Vagina (tissue), 2 donors: Measurements from ENCODE around the gene PGP. TPM values are rescaled to one million over a fixed set of nuclear protein-coding genes. Genes with fewer than 3 reads are reported as not detected.

Experiments
- DNase-seq, 2 donors: peaks; one replicate each; pipeline ENCODE4 v3.0.0-alpha.2; 2017; ENCODE audit errors: extremely low spot score in 2 of 2
- H3K27ac ChIP-seq: fragments of 200-600 bp; sonication (generic); one replicate; pipeline ENCODE4 v1.5.1; 2019
- H3K27me3 ChIP-seq: fragments of 200-600 bp; sonication (generic); one replicate; pipeline ENCODE4 v1.5.1; 2019
- H3K36me3 ChIP-seq, 2 donors: fragments of 200-600 bp; sonication (generic); one replicate each; pipeline ENCODE4 v1.5.1; 2017 to 2019
- H3K4me1 ChIP-seq: fragments of 200-600 bp; sonication (generic); one replicate; pipeline ENCODE4 v1.5.1; 2019
- H3K4me3 ChIP-seq, 2 donors: fragments of 200-600 bp; sonication (generic); 1 replicate in 1 of 2; 2 replicates in 1 of 2; pipeline ENCODE4 v1.5.1; 2016 to 2019
- H3K9me3 ChIP-seq: fragments of 200-600 bp; sonication (generic); one replicate; pipeline ENCODE4 v1.5.1; 2019
- POLR2A ChIP-seq, 2 donors: fragments of 450-650 bp; IDR thresholded peaks; one replicate each; pipeline ENCODE4 v1.6.1; 2017; ENCODE audit warnings: antibody characterized with exemption in 2 of 2, mild to moderate bottlenecking in 2 of 2, moderate library complexity in 2 of 2
- POLR2AphosphoS5 ChIP-seq, 2 donors: sonication (generic); formaldehyde crosslinking; IDR thresholded peaks; one replicate each; pipeline ENCODE4 v1.9.0; 2017; ENCODE audit warnings: antibody characterized with exemption in 2 of 2, mild to moderate bottlenecking in 2 of 2, low read depth in 1 of 2; ENCODE audit not compliant: insufficient read depth in 1 of 2
- intact Hi-C: fragments of 100-400 bp; cut with DNase I; formaldehyde crosslinking; loops from one replicate; pipeline ENCODE4 v1.15.1; 2023
- total RNA-seq: library from RNA; depleted of rRNA; stranded (reverse); fragments of >200 nt; gene quantifications from one replicate; pipeline ENCODE4 v1.2.3, GENCODE V29; 2016
- TF ChIP-seq, protein P1 (sequence below), 3 experiments: fragments of 450-650 bp in 2 of 3; fragments of 200-600 bp in 1 of 3; sonication (generic) in 1 of 3; IDR thresholded peaks; one replicate each; pipeline ENCODE4 v1.5.1; 2017 to 2019; ENCODE audit warnings: antibody characterized with exemption in 3 of 3, mild to moderate bottlenecking in 2 of 3, moderate library complexity in 2 of 3

The PGP gene
- total RNA-seq, 1 donor from 2014 or later: 15.5 TPM

DNA sequence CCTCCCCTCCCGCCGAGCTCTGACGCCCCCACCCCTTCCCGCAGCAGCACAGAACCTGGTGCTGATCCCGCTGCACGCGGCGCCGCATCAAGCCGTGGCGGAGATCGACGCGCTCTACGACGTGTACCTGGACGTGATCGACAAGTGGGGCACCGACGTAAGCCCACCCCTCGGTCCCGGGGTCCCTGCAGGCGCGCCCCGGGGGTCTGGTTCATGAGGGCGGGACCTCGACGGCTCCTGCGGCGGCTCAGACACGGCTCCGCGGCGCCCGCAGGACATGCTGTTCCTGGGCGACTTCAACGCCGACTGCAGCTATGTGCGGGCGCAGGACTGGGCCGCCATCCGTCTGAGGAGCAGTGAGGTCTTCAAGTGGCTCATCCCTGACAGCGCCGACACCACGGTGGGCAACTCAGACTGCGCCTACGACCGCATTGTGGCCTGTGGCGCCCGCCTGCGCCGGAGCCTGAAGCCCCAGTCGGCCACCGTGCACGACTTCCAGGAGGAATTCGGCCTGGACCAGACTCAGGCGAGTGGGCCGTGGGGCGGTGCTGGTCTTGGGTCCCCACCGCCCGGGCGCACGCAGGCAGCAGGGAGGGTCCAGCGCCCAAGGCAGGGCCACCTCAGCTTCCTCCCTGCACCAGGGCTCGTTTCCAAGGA is 23.0 kb upstream of the PGP start:
- H3K4me3 ChIP-seq: no peak overlapping the region
- no peaks in the 10 kb centered on the region for H3K9me3 ChIP-seq
- TF ChIP-seq, protein P1, sequence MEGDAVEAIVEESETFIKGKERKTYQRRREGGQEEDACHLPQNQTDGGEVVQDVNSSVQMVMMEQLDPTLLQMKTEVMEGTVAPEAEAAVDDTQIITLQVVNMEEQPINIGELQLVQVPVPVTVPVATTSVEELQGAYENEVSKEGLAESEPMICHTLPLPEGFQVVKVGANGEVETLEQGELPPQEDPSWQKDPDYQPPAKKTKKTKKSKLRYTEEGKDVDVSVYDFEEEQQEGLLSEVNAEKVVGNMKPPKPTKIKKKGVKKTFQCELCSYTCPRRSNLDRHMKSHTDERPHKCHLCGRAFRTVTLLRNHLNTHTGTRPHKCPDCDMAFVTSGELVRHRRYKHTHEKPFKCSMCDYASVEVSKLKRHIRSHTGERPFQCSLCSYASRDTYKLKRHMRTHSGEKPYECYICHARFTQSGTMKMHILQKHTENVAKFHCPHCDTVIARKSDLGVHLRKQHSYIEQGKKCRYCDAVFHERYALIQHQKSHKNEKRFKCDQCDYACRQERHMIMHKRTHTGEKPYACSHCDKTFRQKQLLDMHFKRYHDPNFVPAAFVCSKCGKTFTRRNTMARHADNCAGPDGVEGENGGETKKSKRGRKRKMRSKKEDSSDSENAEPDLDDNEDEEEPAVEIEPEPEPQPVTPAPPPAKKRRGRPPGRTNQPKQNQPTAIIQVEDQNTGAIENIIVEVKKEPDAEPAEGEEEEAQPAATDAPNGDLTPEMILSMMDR (IDR thresholded peaks at IDR 0.05): no peak
- TF ChIP-seq POLR2A (IDR thresholded peaks at IDR 0.05) (no peak), POLR2AphosphoS5 (IDR thresholded peaks at IDR 0.05; ENCODE audit: insufficient read depth in 1 of 2, low read depth in 1 of 2) (no peak)
- H3K36me3 ChIP-seq: peaks cover 0 to 34% of the 10 kb centered on the region in 2 donors
- intact Hi-C loops: no loop called here
- DNase-seq: no peak
- peaks cover 22% of the 10 kb centered on the region for H3K4me1 ChIP-seq
- no peak overlapping the region for H3K27ac ChIP-seq
- peaks cover 9% of the 10 kb centered on the region for H3K27me3 ChIP-seq

- Histone ChIP-seq H3K27ac (no peak overlapping the region), H3K9me3 (no peaks in the 10 kb centered on the region), H3K36me3 (peaks cover 0 to 36% of the 10 kb centered on the region in 2 donors), H3K4me1 (peaks cover 22% of the 10 kb centered on the region), H3K4me3 (no peak overlapping the region), H3K27me3 (peaks cover 9% of the 10 kb centered on the region)
- DNase-seq: no peak
- TF ChIP-seq, protein P1 (IDR thresholded peaks at IDR 0.05): no peak
- TF ChIP-seq POLR2AphosphoS5 (IDR thresholded peaks at IDR 0.05; ENCODE audit: insufficient read depth in 1 of 2, low read depth in 1 of 2) (no peak), POLR2A (IDR thresholded peaks at IDR 0.05) (no peak)
- intact Hi-C loops: no loop called here
Measured at GRCh38 chr16:2237102-2237482, 22.5 kb upstream of the PGP start.

- no peak within 1 kb of the TSS for H3K27ac ChIP-seq
Measured at GRCh38 chr16:2236337-2237101, 21.9 kb upstream of the PGP start, which contains the start of gene DNASE1L2. TSS of gene DNASE1L2 (plus strand) at chr16:2236444. CDS start at chr16:2236817, 373 bp downstream.

DNA sequence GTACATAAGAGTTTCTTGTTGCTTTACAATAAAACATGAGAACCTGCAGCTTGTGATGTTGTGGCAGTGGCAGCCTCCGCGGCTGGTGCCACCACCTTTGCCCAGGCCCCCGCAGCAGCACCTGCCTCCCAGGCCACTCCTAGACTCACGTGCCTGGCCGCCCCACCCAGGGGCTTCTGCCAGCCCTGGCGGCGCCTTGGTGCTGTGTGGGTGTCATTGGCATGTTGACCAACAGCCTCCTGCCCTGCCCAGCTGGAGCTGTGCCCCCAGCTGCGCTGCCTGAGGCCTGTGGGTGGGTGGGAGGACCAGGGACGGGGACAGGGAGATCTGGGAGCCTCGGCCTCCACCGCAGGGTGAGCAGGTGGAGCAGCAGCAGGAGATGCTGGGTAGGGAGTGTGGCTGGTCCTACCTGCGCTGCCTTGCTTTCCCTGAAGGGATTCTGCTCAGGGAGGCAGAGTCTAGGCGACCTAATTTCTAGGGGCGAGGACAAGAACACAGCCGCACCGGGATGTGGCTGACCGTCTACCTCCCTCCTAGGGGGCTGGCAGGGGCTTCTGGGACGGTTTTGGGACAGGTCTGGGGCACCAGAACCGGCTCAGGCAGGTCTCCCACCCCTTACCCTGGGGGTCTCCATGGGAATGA is 21.2 kb upstream of the PGP start:
- no peaks in the 10 kb centered on the region for H3K9me3 ChIP-seq
- peaks cover 9% of the 10 kb centered on the region for H3K27me3 ChIP-seq
- peaks cover 33% of the 10 kb centered on the region for H3K4me1 ChIP-seq
- peaks cover 0 to 47% of the 10 kb centered on the region in 2 donors for H3K36me3 ChIP-seq
- no peak for DNase-seq
- intact Hi-C loops: no loop called here
- no peak overlapping the region for H3K27ac ChIP-seq
- no peak overlapping the region for H3K4me3 ChIP-seq
- no peak for TF ChIP-seq POLR2AphosphoS5 (IDR thresholded peaks at IDR 0.05; ENCODE audit: insufficient read depth in 1 of 2, low read depth in 1 of 2)
- TF ChIP-seq, protein P1 (IDR thresholded peaks at IDR 0.05): no peak

More at GRCh38 chr16:2236337-2237101, 21.9 kb upstream of the PGP start, which contains the start of gene DNASE1L2:
- Histone ChIP-seq H3K27me3 (peaks cover 9% of the 10 kb centered on the region), H3K4me1 (peaks cover 26% of the 10 kb centered on the region), H3K36me3 (peaks cover 0 to 42% of the 10 kb centered on the region in 2 donors), H3K9me3 (no peaks in the 10 kb centered on the region), H3K4me3 (peak within 1 kb of the TSS; percentile 3 to 22)
- intact Hi-C loops: no loop called here
- TF ChIP-seq, protein P1 (IDR thresholded peaks at IDR 0.05): no peak
- DNase-seq: no peak
